Measurements from ENCODE around the gene PKP3. TPM values are rescaled to one million over a fixed set of nuclear protein-coding genes. Genes with fewer than 3 reads are reported as not detected.

The PKP3 gene
- total RNA-seq, 4 donors from 2014 or later: 0.46 to 5.1 (median 1.5) TPM; not detected in 1

- no peaks in the 10 kb centered on the region for H3K9me3 ChIP-seq
- intact Hi-C loops (cut with DNase I; ENCODE audit: low total_unique reads): loop anchor here (5.0 to 10.0 kb wide), 2 partner anchors 77 to 165 kb away; partner anchors contain the start of genes BET1L and RIC8A
- H3K4me3 ChIP-seq: peak within 1 kb of the TSS; percentile 11 to 40
- H3K36me3 ChIP-seq: no peaks in the 10 kb centered on the region
- no peak for TF ChIP-seq CTCF (IDR thresholded peaks at IDR 0.05)
- no peak for TF ChIP-seq POLR2A (IDR thresholded peaks at IDR 0.05)
- H3K4me1 ChIP-seq: no peaks in the 10 kb centered on the region
- H3K27me3 ChIP-seq: peaks cover 0 to 4% of the 10 kb centered on the region in 2 donors
- H3K27ac ChIP-seq: peak within 1 kb of the TSS in 1 of 2 donors; percentile 66
- DNase-seq: no peak
Measured at GRCh38 chr11:369336-370018, 24.5 kb upstream of the PKP3 start, which contains the start of gene B4GALNT4. Gene B4GALNT4 (plus strand): TSS chr11:369499. CDS start chr11:369804, 305 bp downstream.

- Histone ChIP-seq H3K27me3 (peaks cover 0 to 4% of the 10 kb centered on the region in 2 donors), H3K36me3 (no peaks in the 10 kb centered on the region), H3K9me3 (no peaks in the 10 kb centered on the region), H3K4me1 (no peaks in the 10 kb centered on the region), H3K27ac (peak overlapping the region in 1 of 2 donors; percentile 66), H3K4me3 (peak overlapping the region; percentile 11 to 24)
- intact Hi-C loops (cut with DNase I; ENCODE audit: low total_unique reads): loop anchor here (10.0 kb wide), 1 partner anchor 166 kb away; the partner anchor contains the start of genes BET1L and RIC8A
- DNase-seq: no peak
- TF ChIP-seq POLR2A (IDR thresholded peaks at IDR 0.05): no peak
- TF ChIP-seq CTCF (IDR thresholded peaks at IDR 0.05): no peak
Measured at GRCh38 chr11:370070-370941, 23.7 kb upstream of the PKP3 start.

DNA sequence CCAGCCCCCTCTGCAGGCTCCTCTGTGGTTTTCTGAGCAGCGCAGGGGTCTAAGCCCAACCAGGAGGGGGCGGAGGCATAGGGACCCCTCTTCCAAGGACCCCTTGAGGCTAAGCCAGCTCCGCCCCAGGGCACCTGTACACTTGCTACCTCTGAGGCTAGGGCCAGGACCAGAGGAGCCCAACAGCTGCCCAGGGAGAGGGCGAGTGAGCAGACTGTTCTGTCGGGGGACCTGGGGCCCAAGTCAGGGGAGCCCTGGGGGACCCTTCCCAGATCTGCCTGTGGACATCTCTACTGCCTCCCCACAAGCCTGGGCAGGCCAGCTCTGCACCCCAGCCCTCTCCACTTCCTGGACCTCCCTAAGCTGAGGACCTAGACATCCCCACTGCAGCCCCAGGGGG lies 23.0 kb upstream of the PKP3 start:
- Histone ChIP-seq H3K36me3 (no peaks in the 10 kb centered on the region), H3K9me3 (no peaks in the 10 kb centered on the region), H3K27ac (no peak overlapping the region), H3K4me1 (no peaks in the 10 kb centered on the region), H3K27me3 (peaks cover 0 to 4% of the 10 kb centered on the region in 2 donors), H3K4me3 (no peak overlapping the region)
- no peak for TF ChIP-seq CTCF (IDR thresholded peaks at IDR 0.05)
- DNase-seq: no peak
- intact Hi-C loops (cut with DNase I; ENCODE audit: low total_unique reads): loop anchor here (10.0 kb wide), 1 partner anchor 166 kb away; the partner anchor contains the start of genes BET1L and RIC8A

- DNase-seq: no peak
- Histone ChIP-seq H3K4me1 (no peaks in the 10 kb centered on the region), H3K36me3 (no peaks in the 10 kb centered on the region), H3K9me3 (no peaks in the 10 kb centered on the region), H3K4me3 (no peak overlapping the region), H3K27ac (no peak overlapping the region), H3K27me3 (no peaks in the 10 kb centered on the region)
- TF ChIP-seq POLR2A (IDR thresholded peaks at IDR 0.05): no peak
- no peak for TF ChIP-seq CTCF (IDR thresholded peaks at IDR 0.05)
- intact Hi-C loops (cut with DNase I; ENCODE audit: low total_unique reads): loop anchor here (10.0 kb wide), 1 partner anchor 167 kb away; the partner anchor contains the start of genes BET1L and RIC8A
Measured at GRCh38 chr11:371716-372590, 22.1 kb upstream of the PKP3 start.
